ENCODE measurements around the gene TRAF6.

GRCh38 chr11:36454551-36454940, 55.5 kb downstream of the TRAF6 start:
- TF ChIP-seq CTCF (IDR thresholded peaks at IDR 0.05; ENCODE audit: borderline replicate concordance, extremely low read depth, low read length, poor library complexity, severe bottlenecking) (no peak), EZH2 (IDR thresholded peaks at IDR 0.05; ENCODE audit: borderline replicate concordance, low read depth, low read length, severe bottlenecking) (no peak)
